Keratinocyte (primary cell): ENCODE measurements around the gene ADAM33. TPM values are rescaled to one million over a fixed set of nuclear protein-coding genes. Genes with fewer than 3 reads are reported as not detected.

ENCODE experiments used
- DNase-seq: peaks from one replicate; pipeline ENCODE4 v3.0.0-alpha.2; 2011; ENCODE audit warnings: low read depth, missing footprints, low spot score
- FAIRE-seq: peaks from 2 replicates; lab custom pipeline; 2011; peaks lifted over from hg19 to GRCh38; lab: Jason Lieb, UNC
- H2AFZ ChIP-seq: 2 replicates; pipeline ENCODE4 v1.6.0; 2012; ENCODE audit warnings: low read length, control low read depth, inconsistent platforms; ENCODE audit not compliant: control insufficient read depth
- H3K27ac ChIP-seq: 2 replicates; pipeline ENCODE4 v1.5.1; 2011; ENCODE audit warnings: low read length; ENCODE audit not compliant: control insufficient read depth, insufficient read depth
- H3K27me3 ChIP-seq: 3 replicates; pipeline ENCODE4 v1.6.0; 2011; ENCODE audit warnings: low read length; ENCODE audit not compliant: control insufficient read depth, insufficient read depth; ENCODE audit errors: extremely low read depth
- H3K36me3 ChIP-seq, 2 experiments: 2 replicates in 1 of 2; 3 replicates in 1 of 2; pipeline ENCODE4 v1.5.1; 2011; ENCODE audit warnings: low read length in 2 of 2, mild to moderate bottlenecking in 1 of 2; ENCODE audit not compliant: control insufficient read depth in 2 of 2, insufficient read depth in 2 of 2; ENCODE audit errors: extremely low read depth in 1 of 2
- H3K4me1 ChIP-seq: 3 replicates; pipeline ENCODE4 v1.5.1; 2011; ENCODE audit warnings: low read length; ENCODE audit not compliant: control insufficient read depth, insufficient read depth; ENCODE audit errors: extremely low read depth
- H3K4me2 ChIP-seq: 3 replicates; pipeline ENCODE4 v1.6.0; 2011; ENCODE audit warnings: low read depth, low read length; ENCODE audit not compliant: control insufficient read depth, insufficient read depth; ENCODE audit errors: extremely low read depth
- H3K4me3 ChIP-seq, 3 experiments: fragments of 200-600 bp in 1 of 3; sonication (generic) in 1 of 3; 2 replicates in 2 of 3; 3 replicates in 1 of 3; pipeline ENCODE4 v1.5.1; 2011 to 2016; ENCODE audit warnings: low read length in 3 of 3, mild to moderate bottlenecking in 3 of 3, control low read depth in 2 of 3, inconsistent platforms in 1 of 3, low read depth in 1 of 3, mixed read lengths in 1 of 3, mixed run types in 1 of 3, moderate library complexity in 1 of 3; ENCODE audit not compliant: control insufficient read depth in 2 of 3, insufficient read depth in 2 of 3; ENCODE audit errors: extremely low read depth in 1 of 3
- H3K79me2 ChIP-seq: 2 replicates; pipeline ENCODE4 v1.6.0; 2012; ENCODE audit warnings: low read length; ENCODE audit not compliant: control insufficient read depth, insufficient read depth
- H3K9ac ChIP-seq: 3 replicates; pipeline ENCODE4 v1.6.0; 2011; ENCODE audit warnings: low read length; ENCODE audit not compliant: control insufficient read depth, insufficient read depth; ENCODE audit errors: extremely low read depth
- H3K9me1 ChIP-seq: 3 replicates; pipeline ENCODE4 v1.6.0; 2011; ENCODE audit warnings: low read length; ENCODE audit not compliant: control insufficient read depth, insufficient read depth; ENCODE audit errors: extremely low read depth
- H3K9me3 ChIP-seq: 2 replicates; pipeline ENCODE4 v1.5.1; 2012; ENCODE audit warnings: low read depth, low read length; ENCODE audit not compliant: control insufficient read depth
- H4K20me1 ChIP-seq: 3 replicates; pipeline ENCODE4 v1.6.0; 2011; ENCODE audit warnings: low read length; ENCODE audit not compliant: control insufficient read depth, insufficient read depth; ENCODE audit errors: extremely low read depth
- EZH2 ChIP-seq: IDR thresholded peaks from one replicate; pipeline ENCODE4 v1.6.1; 2012; ENCODE audit warnings: inconsistent platforms, mild to moderate bottlenecking, low read length, moderate library complexity
- dilution Hi-C: fragments of 300-500 bp; cut with MboI; formaldehyde crosslinking; loops from one replicate; pipeline ENCODE4 v1.7.0; 2020; ENCODE audit warnings: low sequenced_read_pairs; ENCODE audit not compliant: extremely low pct_ligation_motif_present
- polyA plus RNA-seq, 5 experiments: library from polyadenylated mRNA; depleted of rRNA in 3 of 5; stranded (reverse) in 3 of 5; stranded (forward) in 1 of 5; unstranded in 1 of 5; fragments of >200 nt; gene quantifications; 1 replicate in 1 of 5; 2 replicates in 3 of 5; 3 replicates in 1 of 5; pipeline versions ENCODE4 v1.2.1 to v1.2.3, GENCODE V29; 2011 to 2012; ENCODE audit warnings: missing spikeins in 2 of 5, low read depth in 1 of 5, low replicate concordance in 1 of 5
- TF ChIP-seq, protein P1 (sequence below), 3 experiments: IDR thresholded peaks in 1 of 3; conservative IDR thresholded peaks in 1 of 3; optimal IDR thresholded peaks in 1 of 3; 2 replicates in 2 of 3; 3 replicates in 1 of 3; pipeline versions ENCODE3 to v1.5.1; 2011; ENCODE audit warnings: low read length in 3 of 3, mild to moderate bottlenecking in 3 of 3, moderate library complexity in 2 of 3, control low read depth in 1 of 3, inconsistent platforms in 1 of 3; ENCODE audit not compliant: insufficient read depth in 2 of 3; ENCODE audit errors: extremely low read depth in 1 of 3

ADAM33 gene
- polyA plus RNA-seq, 1 donor (not counting 4 experiments of a cell fraction or from before 2014, with no cell fraction given) = not detected

GRCh38 chr20:3692706-3693294 is 11.0 kb upstream of the ADAM33 start:
- Histone ChIP-seq H3K9ac (no peak overlapping the region), H3K36me3 (no peaks in the 10 kb centered on the region), H3K4me3 (no peak overlapping the region), H4K20me1 (no peaks in the 10 kb centered on the region), H3K4me2 (no peak overlapping the region), H3K79me2 (no peaks in the 10 kb centered on the region), H3K27ac (no peak overlapping the region), H3K27me3 (no peaks in the 10 kb centered on the region), H3K9me1 (no peaks in the 10 kb centered on the region), H2AFZ (no peak overlapping the region), H3K9me3 (no peaks in the 10 kb centered on the region), H3K4me1 (no peaks in the 10 kb centered on the region)
- DNase-seq (no peak), FAIRE-seq (no peak)
- dilution Hi-C loops = no loop called here
- TF ChIP-seq EZH2 = no peak

GRCh38 chr20:3691897-3692296 is 10.1 kb upstream of the ADAM33 start:
- H3K27ac ChIP-seq = no peak overlapping the region
- dilution Hi-C loops = no loop called here
- no peaks in the 10 kb centered on the region for H3K79me2 ChIP-seq
- H3K9me1 ChIP-seq = no peaks in the 10 kb centered on the region
- TF ChIP-seq EZH2 = no peak
- TF ChIP-seq, protein P1, sequence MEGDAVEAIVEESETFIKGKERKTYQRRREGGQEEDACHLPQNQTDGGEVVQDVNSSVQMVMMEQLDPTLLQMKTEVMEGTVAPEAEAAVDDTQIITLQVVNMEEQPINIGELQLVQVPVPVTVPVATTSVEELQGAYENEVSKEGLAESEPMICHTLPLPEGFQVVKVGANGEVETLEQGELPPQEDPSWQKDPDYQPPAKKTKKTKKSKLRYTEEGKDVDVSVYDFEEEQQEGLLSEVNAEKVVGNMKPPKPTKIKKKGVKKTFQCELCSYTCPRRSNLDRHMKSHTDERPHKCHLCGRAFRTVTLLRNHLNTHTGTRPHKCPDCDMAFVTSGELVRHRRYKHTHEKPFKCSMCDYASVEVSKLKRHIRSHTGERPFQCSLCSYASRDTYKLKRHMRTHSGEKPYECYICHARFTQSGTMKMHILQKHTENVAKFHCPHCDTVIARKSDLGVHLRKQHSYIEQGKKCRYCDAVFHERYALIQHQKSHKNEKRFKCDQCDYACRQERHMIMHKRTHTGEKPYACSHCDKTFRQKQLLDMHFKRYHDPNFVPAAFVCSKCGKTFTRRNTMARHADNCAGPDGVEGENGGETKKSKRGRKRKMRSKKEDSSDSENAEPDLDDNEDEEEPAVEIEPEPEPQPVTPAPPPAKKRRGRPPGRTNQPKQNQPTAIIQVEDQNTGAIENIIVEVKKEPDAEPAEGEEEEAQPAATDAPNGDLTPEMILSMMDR (optimal IDR thresholded peaks at IDR 0.05 in 1 of 3, IDR thresholded peaks at IDR 0.05 in 1 of 3, conservative IDR thresholded peaks at IDR 0.05 in 1 of 3; ENCODE audit: extremely low read depth in 1 of 3, insufficient read depth in 2 of 3, low read length in 3 of 3) = no peak
- H3K4me2 ChIP-seq = no peak overlapping the region
- H3K36me3 ChIP-seq = no peaks in the 10 kb centered on the region
- H3K4me3 ChIP-seq = no peak overlapping the region
- no peaks in the 10 kb centered on the region for H4K20me1 ChIP-seq
- no peaks in the 10 kb centered on the region for H3K4me1 ChIP-seq
- peaks cover 7% of the 10 kb centered on the region for H3K27me3 ChIP-seq
- DNase-seq (no peak), FAIRE-seq (no peak)
- no peak overlapping the region for H2AFZ ChIP-seq
- H3K9ac ChIP-seq = no peak overlapping the region
- no peaks in the 10 kb centered on the region for H3K9me3 ChIP-seq

- TF ChIP-seq EZH2 = no peak
- TF ChIP-seq, protein P1 (optimal IDR thresholded peaks at IDR 0.05 in 1 of 3, IDR thresholded peaks at IDR 0.05 in 1 of 3, conservative IDR thresholded peaks at IDR 0.05 in 1 of 3; ENCODE audit: extremely low read depth in 1 of 3, insufficient read depth in 2 of 3, low read length in 3 of 3) = no peak
- no peaks in the 10 kb centered on the region for H3K9me1 ChIP-seq
- no peaks in the 10 kb centered on the region for H3K4me1 ChIP-seq
- no peaks in the 10 kb centered on the region for H3K9me3 ChIP-seq
- peaks cover 8% of the 10 kb centered on the region for H3K27me3 ChIP-seq
- H3K79me2 ChIP-seq = no peaks in the 10 kb centered on the region
- H3K4me2 ChIP-seq = no peak overlapping the region
- no peak overlapping the region for H2AFZ ChIP-seq
- dilution Hi-C loops = no loop called here
- no peak overlapping the region for H3K4me3 ChIP-seq
- H4K20me1 ChIP-seq = no peaks in the 10 kb centered on the region
- DNase-seq (no peak), FAIRE-seq (no peak)
- no peak overlapping the region for H3K27ac ChIP-seq
- H3K9ac ChIP-seq = no peak overlapping the region
- no peaks in the 10 kb centered on the region for H3K36me3 ChIP-seq
Observed at GRCh38 chr20:3691306-3691705, 9.5 kb upstream of the ADAM33 start.
